Measurements from ENCODE around the gene FOXO3. TPM values are rescaled to one million over a fixed set of nuclear protein-coding genes. Genes with fewer than 3 reads are reported as not detected.

The FOXO3 gene
- total and polyA plus RNA-seq, 4 donors: 32.1 to 46.5 (median 40.6) TPM

DNA sequence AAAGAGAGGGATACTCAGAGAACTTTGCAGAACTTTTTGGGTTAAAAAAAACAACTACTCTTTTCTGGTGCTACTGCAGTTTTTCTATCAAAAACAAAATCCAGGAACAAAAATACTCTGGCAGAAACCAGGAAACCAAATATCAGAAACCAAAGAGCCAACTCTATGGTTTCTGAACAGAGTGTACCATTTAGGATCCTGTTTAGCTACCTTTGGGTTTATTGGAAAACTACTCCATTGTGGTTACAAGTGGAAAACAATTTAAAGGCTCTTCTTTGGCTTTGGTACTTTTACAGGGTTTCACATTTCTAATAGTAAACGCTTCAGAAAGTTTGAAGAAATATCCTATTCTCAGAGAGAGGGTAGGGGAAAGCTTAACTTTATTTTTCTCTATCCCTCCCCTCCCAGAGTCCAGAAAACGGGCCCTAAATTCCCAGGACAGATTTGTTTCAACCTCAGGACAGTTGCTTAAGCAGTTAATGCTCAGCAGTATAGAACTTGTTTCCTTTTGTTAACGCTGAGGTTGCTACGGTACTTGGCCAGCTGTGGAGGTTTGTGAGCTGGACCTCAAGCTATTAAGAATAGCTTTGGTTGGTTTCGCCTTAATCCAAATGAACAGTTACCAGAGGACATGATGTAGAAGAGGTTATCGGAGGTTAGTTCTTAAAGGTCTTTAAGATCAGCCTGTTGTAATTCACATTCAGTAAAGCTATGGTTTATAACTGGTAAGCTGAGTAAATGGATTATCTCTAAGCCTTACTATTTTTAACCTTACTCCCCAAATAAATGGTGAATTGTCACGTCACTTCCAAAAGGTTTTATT, 47.9 kb downstream of the FOXO3 start:
- H3K4me3 ChIP-seq (ENCODE audit: low read depth, low read length): no peak overlapping the region
- H3K4me1 ChIP-seq (ENCODE audit: control insufficient read depth, insufficient read depth, low read length): peaks cover 4% of the 10 kb centered on the region
- 56% methylated on average over 4 of the region's 7 CpGs for WGBS (ENCODE audit: insufficient coverage)
- H3K9me3 ChIP-seq (ENCODE audit: control insufficient read depth, insufficient read depth, low read length): peaks cover 3% of the 10 kb centered on the region
- no peak overlapping the region for H3K27ac ChIP-seq (ENCODE audit: low read depth, low read length)
- no peak for DNase-seq (ENCODE audit: low read depth in 4 of 6, low spot score in 6 of 6)
- no peaks in the 10 kb centered on the region for H3K27me3 ChIP-seq (ENCODE audit: control insufficient read depth, insufficient read depth, low read length)
- H3K36me3 ChIP-seq (ENCODE audit: control insufficient read depth, insufficient read depth, low read length): no peaks in the 10 kb centered on the region

- Histone ChIP-seq H3K27me3 (ENCODE audit: control insufficient read depth, insufficient read depth, low read length) (no peaks in the 10 kb centered on the region), H3K27ac (ENCODE audit: low read depth, low read length) (no peak overlapping the region), H3K4me1 (ENCODE audit: control insufficient read depth, insufficient read depth, low read length) (peaks cover 4% of the 10 kb centered on the region), H3K4me3 (ENCODE audit: low read depth, low read length) (no peak overlapping the region), H3K9me3 (ENCODE audit: control insufficient read depth, insufficient read depth, low read length) (peaks cover 3% of the 10 kb centered on the region), H3K36me3 (ENCODE audit: control insufficient read depth, insufficient read depth, low read length) (no peaks in the 10 kb centered on the region)
- DNase-seq (ENCODE audit: low read depth in 4 of 6, low spot score in 6 of 6): no peak
- 92% methylated on average over 4 of the region's 5 CpGs for WGBS (ENCODE audit: insufficient coverage)
Measured at GRCh38 chr6:108609276-108609769, 48.6 kb downstream of the FOXO3 start.

- Histone ChIP-seq H3K4me3 (ENCODE audit: low read depth, low read length) (no peak overlapping the region), H3K4me1 (ENCODE audit: control insufficient read depth, insufficient read depth, low read length) (peaks cover 4% of the 10 kb centered on the region), H3K9me3 (ENCODE audit: control insufficient read depth, insufficient read depth, low read length) (peaks cover 3% of the 10 kb centered on the region), H3K36me3 (ENCODE audit: control insufficient read depth, insufficient read depth, low read length) (no peaks in the 10 kb centered on the region), H3K27ac (ENCODE audit: low read depth, low read length) (no peak overlapping the region), H3K27me3 (ENCODE audit: control insufficient read depth, insufficient read depth, low read length) (no peaks in the 10 kb centered on the region)
- 40% methylated on average over 1 of the region's 3 CpGs for WGBS (ENCODE audit: insufficient coverage)
- DNase-seq (ENCODE audit: low read depth in 4 of 6, low spot score in 6 of 6): no peak
Measured at GRCh38 chr6:108610270-108610839, 49.6 kb downstream of the FOXO3 start.

DNA sequence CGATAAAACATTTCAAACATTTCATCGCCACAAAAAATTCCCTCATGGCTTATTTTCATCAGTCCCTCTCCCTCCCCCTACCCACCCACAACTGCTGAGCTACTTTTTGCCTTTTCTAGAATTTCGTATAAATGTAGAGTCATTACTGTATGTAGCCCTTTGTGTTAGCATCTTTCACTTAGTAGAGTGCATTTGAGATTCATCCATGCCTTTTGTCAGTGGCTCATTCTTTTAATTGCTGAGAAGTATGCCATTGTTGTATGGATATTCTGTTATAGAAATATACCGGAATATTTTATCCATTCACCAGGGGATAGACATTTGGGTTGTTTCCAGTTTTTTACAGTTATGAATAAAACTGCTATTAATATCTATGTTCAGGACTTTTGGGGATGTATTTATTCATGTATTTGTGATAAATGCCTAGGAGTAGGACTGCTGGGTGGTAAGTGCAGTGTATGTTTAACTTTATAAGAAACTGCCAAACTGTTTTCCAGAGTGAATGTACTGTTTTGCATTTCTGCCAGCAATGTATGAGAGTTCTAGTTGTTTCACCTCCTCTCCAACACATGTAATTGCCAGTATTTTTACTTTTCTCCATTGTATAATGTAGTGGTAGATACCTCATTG, 50.4 kb downstream of the FOXO3 start:
- DNase-seq (ENCODE audit: low read depth in 4 of 6, low spot score in 6 of 6): no peak
- Histone ChIP-seq H3K27ac (ENCODE audit: low read depth, low read length) (no peak overlapping the region), H3K4me1 (ENCODE audit: control insufficient read depth, insufficient read depth, low read length) (peaks cover 4% of the 10 kb centered on the region), H3K36me3 (ENCODE audit: control insufficient read depth, insufficient read depth, low read length) (no peaks in the 10 kb centered on the region), H3K4me3 (ENCODE audit: low read depth, low read length) (no peak overlapping the region), H3K9me3 (ENCODE audit: control insufficient read depth, insufficient read depth, low read length) (peaks cover 3% of the 10 kb centered on the region), H3K27me3 (ENCODE audit: control insufficient read depth, insufficient read depth, low read length) (no peaks in the 10 kb centered on the region)
- no CpG with 5 or more reads among the region's 4 CpGs for WGBS (ENCODE audit: insufficient coverage)

GRCh38 chr6:108612852-108613251, 52.1 kb downstream of the FOXO3 start:
- no peak for DNase-seq (ENCODE audit: low read depth in 4 of 6, low spot score in 6 of 6)
- no peak overlapping the region for H3K27ac ChIP-seq (ENCODE audit: low read depth, low read length)
- no peaks in the 10 kb centered on the region for H3K36me3 ChIP-seq (ENCODE audit: control insufficient read depth, insufficient read depth, low read length)
- no peak overlapping the region for H3K4me3 ChIP-seq (ENCODE audit: low read depth, low read length)
- no peaks in the 10 kb centered on the region for H3K27me3 ChIP-seq (ENCODE audit: control insufficient read depth, insufficient read depth, low read length)
- peaks cover 3% of the 10 kb centered on the region for H3K9me3 ChIP-seq (ENCODE audit: control insufficient read depth, insufficient read depth, low read length)
- H3K4me1 ChIP-seq (ENCODE audit: control insufficient read depth, insufficient read depth, low read length): no peaks in the 10 kb centered on the region

- no CpG with 5 or more reads among the region's 3 CpGs for WGBS (ENCODE audit: insufficient coverage)
Measured at GRCh38 chr6:108616544-108616943, 55.8 kb downstream of the FOXO3 start.

DNA sequence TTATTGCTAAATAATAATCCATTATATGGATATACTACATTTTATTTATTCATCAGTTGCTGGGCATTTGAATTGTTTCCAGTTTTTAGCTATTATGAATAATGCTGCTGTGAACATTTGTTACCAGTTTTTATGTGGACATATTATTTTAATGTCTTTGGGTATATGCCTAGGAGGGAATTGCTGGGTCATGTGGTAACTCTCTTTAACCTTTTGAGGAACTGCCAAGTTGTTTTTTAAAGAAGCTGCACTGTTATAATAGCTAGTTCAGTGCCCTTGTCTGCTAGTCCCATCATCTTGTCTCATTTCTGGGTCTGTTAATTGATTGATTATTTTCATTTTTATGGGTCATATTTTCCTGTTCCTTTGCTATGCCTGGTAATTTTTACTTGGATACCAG, 56.3 kb downstream of the FOXO3 start:
- H3K9me3 ChIP-seq (ENCODE audit: control insufficient read depth, insufficient read depth, low read length): peaks cover 3% of the 10 kb centered on the region
- H3K4me1 ChIP-seq (ENCODE audit: control insufficient read depth, insufficient read depth, low read length): peaks cover 3% of the 10 kb centered on the region
- no peaks in the 10 kb centered on the region for H3K36me3 ChIP-seq (ENCODE audit: control insufficient read depth, insufficient read depth, low read length)
- H3K4me3 ChIP-seq (ENCODE audit: low read depth, low read length): no peak overlapping the region
- no peak for DNase-seq (ENCODE audit: low read depth in 4 of 6, low spot score in 6 of 6)
- H3K27ac ChIP-seq (ENCODE audit: low read depth, low read length): no peak overlapping the region
- no peaks in the 10 kb centered on the region for H3K27me3 ChIP-seq (ENCODE audit: control insufficient read depth, insufficient read depth, low read length)

More at GRCh38 chr6:108616544-108616943, 55.8 kb downstream of the FOXO3 start:
- Histone ChIP-seq H3K4me3 (ENCODE audit: low read depth, low read length) (no peak overlapping the region), H3K27ac (ENCODE audit: low read depth, low read length) (no peak overlapping the region), H3K36me3 (ENCODE audit: control insufficient read depth, insufficient read depth, low read length) (no peaks in the 10 kb centered on the region), H3K27me3 (ENCODE audit: control insufficient read depth, insufficient read depth, low read length) (no peaks in the 10 kb centered on the region), H3K9me3 (ENCODE audit: control insufficient read depth, insufficient read depth, low read length) (peaks cover 3% of the 10 kb centered on the region), H3K4me1 (ENCODE audit: control insufficient read depth, insufficient read depth, low read length) (no peaks in the 10 kb centered on the region)
- no peak for DNase-seq (ENCODE audit: low read depth in 4 of 6, low spot score in 6 of 6)

GRCh38 chr6:108618623-108619152, 58.0 kb downstream of the FOXO3 start:
- Histone ChIP-seq H3K27ac (ENCODE audit: low read depth, low read length) (no peak overlapping the region), H3K4me1 (ENCODE audit: control insufficient read depth, insufficient read depth, low read length) (peaks cover 4% of the 10 kb centered on the region)

GRCh38 chr6:108619431-108620197, 58.9 kb downstream of the FOXO3 start:
- Histone ChIP-seq H3K36me3 (ENCODE audit: control insufficient read depth, insufficient read depth, low read length) (no peaks in the 10 kb centered on the region), H3K4me3 (ENCODE audit: low read depth, low read length) (no peak overlapping the region), H3K27ac (ENCODE audit: low read depth, low read length) (no peak overlapping the region), H3K4me1 (ENCODE audit: control insufficient read depth, insufficient read depth, low read length) (peaks cover 4% of the 10 kb centered on the region), H3K9me3 (ENCODE audit: control insufficient read depth, insufficient read depth, low read length) (no peaks in the 10 kb centered on the region), H3K27me3 (ENCODE audit: control insufficient read depth, insufficient read depth, low read length) (no peaks in the 10 kb centered on the region)
- no peak for DNase-seq (ENCODE audit: low read depth in 4 of 6, low spot score in 6 of 6)
- no CpG with 5 or more reads among the region's 2 CpGs for WGBS (ENCODE audit: insufficient coverage)

More at GRCh38 chr6:108618623-108619152, 58.0 kb downstream of the FOXO3 start:
- DNase-seq (ENCODE audit: low read depth in 4 of 6, low spot score in 6 of 6): no peak
- Histone ChIP-seq H3K9me3 (ENCODE audit: control insufficient read depth, insufficient read depth, low read length) (no peaks in the 10 kb centered on the region), H3K36me3 (ENCODE audit: control insufficient read depth, insufficient read depth, low read length) (no peaks in the 10 kb centered on the region), H3K4me3 (ENCODE audit: low read depth, low read length) (no peak overlapping the region), H3K27me3 (ENCODE audit: control insufficient read depth, insufficient read depth, low read length) (no peaks in the 10 kb centered on the region)
- WGBS (ENCODE audit: insufficient coverage): 78% methylated on average over 3 of the region's 3 CpGs

All from spinal cord (tissue), 10 donors.